HTR-8/SVneo (cell line): ENCODE measurements around the gene IL1RL2.

Experiments
- DNase-seq: peaks from one replicate; pipeline ENCODE4 v3.0.0; 2011; ENCODE audit warnings: low spot score, mixed read lengths; ENCODE audit not compliant: insufficient read length
- FAIRE-seq: peaks from 2 replicates; lab custom pipeline; 2011; peaks lifted over from hg19 to GRCh38; lab: Jason Lieb, UNC

Gene IL1RL2

GRCh38 chr2:102155703-102156515 is 30.9 kb upstream of the IL1RL2 start:
- DNase-seq, result no peak
- FAIRE-seq, result no peak

- DNase-seq (no peak), FAIRE-seq (no peak)
These were observed 28.6 kb upstream of the IL1RL2 start for GRCh38 chr2:102158011-102158755.

- FAIRE-seq, result no peak
These were observed 27.5 kb upstream of the IL1RL2 start for GRCh38 chr2:102159295-102159694.

GRCh38 chr2:102166189-102166845 is 20.5 kb upstream of the IL1RL2 start:
- no peak for FAIRE-seq
- DNase-seq, result no peak

More at GRCh38 chr2:102159295-102159694, 27.5 kb upstream of the IL1RL2 start:
- no peak for DNase-seq

GRCh38 chr2:102168026-102168771 is 18.6 kb upstream of the IL1RL2 start:
- DNase-seq (no peak), FAIRE-seq (no peak)

- no peak for FAIRE-seq
- no peak for DNase-seq
These were observed 14.9 kb upstream of the IL1RL2 start for GRCh38 chr2:102171946-102172345.

- DNase-seq (no peak), FAIRE-seq (no peak)
These were observed 14.1 kb upstream of the IL1RL2 start for GRCh38 chr2:102172745-102173144.

GRCh38 chr2:102176172-102176571 is 10.7 kb upstream of the IL1RL2 start:
- FAIRE-seq, result no peak
- no peak for DNase-seq

GRCh38 chr2:102177814-102178478 is 8.9 kb upstream of the IL1RL2 start:
- FAIRE-seq, result no peak
- DNase-seq, result no peak

GRCh38 chr2:102179061-102179460 is 7.8 kb upstream of the IL1RL2 start:
- DNase-seq, result no peak
- FAIRE-seq, result no peak

GRCh38 chr2:102179788-102180686 is 6.8 kb upstream of the IL1RL2 start:
- FAIRE-seq, result no peak
- DNase-seq, result no peak

GRCh38 chr2:102180687-102180999 is 6.2 kb upstream of the IL1RL2 start:
- no peak for FAIRE-seq
- no peak for DNase-seq

GRCh38 chr2:102181376-102181775 is 5.4 kb upstream of the IL1RL2 start:
- DNase-seq (no peak), FAIRE-seq (no peak)

- DNase-seq (no peak), FAIRE-seq (no peak)
These were observed 4.7 kb upstream of the IL1RL2 start for GRCh38 chr2:102181919-102182635.

GRCh38 chr2:102184018-102184417 is 2.8 kb upstream of the IL1RL2 start:
- DNase-seq (no peak), FAIRE-seq (no peak)

GRCh38 chr2:102184568-102184967 is 2.3 kb upstream of the IL1RL2 start:
- FAIRE-seq, result no peak

GRCh38 chr2:102185347-102185746 is 1.5 kb upstream of the IL1RL2 start:
- no peak for FAIRE-seq
- no peak for DNase-seq

More at GRCh38 chr2:102184568-102184967, 2.3 kb upstream of the IL1RL2 start:
- DNase-seq, result no peak

- DNase-seq, result no peak
- no peak for FAIRE-seq
These were observed 800 bp downstream of the IL1RL2 start for GRCh38 chr2:102187496-102188150.
